GM19467 (cell line): ENCODE results near the gene SCYL1.

Source experiments
- ATAC-seq: cut with Tn5 transposase; IDR thresholded peaks from one replicate; pipeline ENCODE4 v1.9.1; 2021; ENCODE audit warnings: mild to moderate bottlenecking, moderate library complexity; ENCODE audit not compliant: unreplicated experiment

The SCYL1 gene

DNA sequence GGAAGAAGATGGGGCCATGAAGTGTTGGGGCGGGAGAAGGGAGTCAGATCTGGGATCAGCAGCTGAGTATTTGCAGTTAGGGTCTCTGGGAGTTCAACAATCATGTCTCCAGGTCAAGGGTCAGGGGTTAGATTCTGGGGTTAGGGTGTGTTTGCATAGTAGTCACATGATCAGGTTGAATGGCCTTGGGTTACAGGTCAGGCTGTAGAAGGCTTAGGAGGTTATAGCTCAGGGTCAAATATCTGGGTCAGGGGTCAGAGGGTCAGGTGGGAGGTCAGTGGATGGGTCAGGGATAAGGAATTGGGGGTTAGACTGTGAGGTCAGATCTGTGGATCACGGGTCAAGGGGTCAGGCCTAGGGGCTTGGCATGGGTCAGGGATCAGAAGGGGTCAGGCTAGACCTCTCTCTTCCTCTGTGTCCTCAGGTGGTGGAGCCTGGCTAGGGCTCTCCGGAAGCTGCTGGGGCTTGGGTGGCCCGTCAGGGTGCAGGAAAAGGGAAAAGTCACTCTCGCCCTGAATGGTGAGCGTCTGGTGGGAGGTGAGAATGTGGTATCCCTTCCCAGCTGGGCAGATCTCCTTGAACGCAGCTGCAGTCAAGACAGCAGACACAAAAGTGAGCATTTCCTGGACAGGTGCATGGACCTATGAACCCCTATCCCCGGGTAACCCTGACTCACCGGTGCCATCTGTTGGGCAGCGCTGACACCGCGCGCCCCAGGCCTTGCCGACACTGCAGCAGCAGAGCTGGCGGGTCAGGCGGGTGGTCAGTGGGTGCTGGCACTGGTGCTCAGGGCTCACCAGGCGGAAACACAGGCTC lies 26.9 kb downstream of the SCYL1 start:
- ATAC-seq = no peak

DNA sequence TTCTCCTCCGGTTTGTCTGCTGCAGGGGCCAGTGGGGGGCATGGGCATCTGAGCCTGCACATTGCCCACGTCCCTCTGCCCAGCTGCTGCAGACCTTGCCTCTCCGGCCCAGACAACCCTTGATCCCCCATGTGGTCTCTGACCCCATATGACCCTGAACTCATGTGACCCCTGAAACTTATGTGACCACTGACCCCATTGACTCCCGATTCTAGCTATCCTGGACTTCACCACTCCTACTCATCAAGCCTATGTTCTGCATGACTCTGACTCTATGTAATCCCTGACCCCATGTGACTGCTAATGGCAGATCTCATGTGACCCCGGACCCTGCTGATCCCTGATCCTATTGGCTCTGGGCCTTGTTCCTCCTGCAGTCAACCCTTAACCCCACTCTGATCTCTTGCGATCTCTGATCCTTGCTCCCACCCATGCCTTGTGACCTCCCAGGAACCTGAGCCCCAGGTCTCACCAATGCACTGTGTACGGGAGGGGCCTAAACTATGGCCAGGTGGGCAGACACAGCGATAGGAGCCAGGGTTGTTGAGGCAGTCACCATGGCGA lies 27.6 kb downstream of the SCYL1 start:
- ATAC-seq = no peak

- no peak for ATAC-seq
These were observed 28.6 kb downstream of the SCYL1 start for GRCh38 chr11:65553301-65554001.

GRCh38 chr11:65554057-65554818 lies 29.4 kb downstream of the SCYL1 start:
- ATAC-seq = no peak

GRCh38 chr11:65554842-65555430 lies 30.1 kb downstream of the SCYL1 start:
- ATAC-seq = no peak

DNA sequence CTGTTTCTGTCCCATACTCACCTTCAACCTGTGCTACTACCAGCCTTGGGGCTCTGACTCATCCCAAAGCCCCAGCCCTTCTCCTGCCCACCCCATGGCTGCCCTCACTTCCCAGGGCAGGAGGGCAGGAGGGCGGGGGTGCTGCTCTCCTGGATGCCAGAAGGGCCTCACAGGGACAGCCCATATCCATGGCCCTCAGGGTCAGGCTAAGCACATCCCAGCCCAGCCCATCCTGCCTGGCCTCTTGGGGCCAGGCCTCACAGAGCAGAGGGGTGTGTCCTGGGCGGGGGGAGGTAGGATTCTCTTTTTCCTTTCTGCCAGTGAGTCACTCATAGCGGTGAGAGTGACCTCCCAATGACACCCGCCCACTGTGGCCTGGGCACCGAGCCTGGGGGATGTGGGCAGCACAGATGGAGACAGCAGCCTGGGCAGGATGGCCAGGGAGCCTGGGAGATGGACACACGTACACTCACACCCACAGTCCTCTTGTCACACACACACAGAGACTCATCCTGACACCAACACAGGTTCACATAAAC lies 30.9 kb downstream of the SCYL1 start:
- no peak for ATAC-seq

GRCh38 chr11:65556470-65557279 lies 31.8 kb downstream of the SCYL1 start:
- ATAC-seq = no peak

- ATAC-seq = no peak
These were observed 32.6 kb downstream of the SCYL1 start for GRCh38 chr11:65557280-65558001.

DNA sequence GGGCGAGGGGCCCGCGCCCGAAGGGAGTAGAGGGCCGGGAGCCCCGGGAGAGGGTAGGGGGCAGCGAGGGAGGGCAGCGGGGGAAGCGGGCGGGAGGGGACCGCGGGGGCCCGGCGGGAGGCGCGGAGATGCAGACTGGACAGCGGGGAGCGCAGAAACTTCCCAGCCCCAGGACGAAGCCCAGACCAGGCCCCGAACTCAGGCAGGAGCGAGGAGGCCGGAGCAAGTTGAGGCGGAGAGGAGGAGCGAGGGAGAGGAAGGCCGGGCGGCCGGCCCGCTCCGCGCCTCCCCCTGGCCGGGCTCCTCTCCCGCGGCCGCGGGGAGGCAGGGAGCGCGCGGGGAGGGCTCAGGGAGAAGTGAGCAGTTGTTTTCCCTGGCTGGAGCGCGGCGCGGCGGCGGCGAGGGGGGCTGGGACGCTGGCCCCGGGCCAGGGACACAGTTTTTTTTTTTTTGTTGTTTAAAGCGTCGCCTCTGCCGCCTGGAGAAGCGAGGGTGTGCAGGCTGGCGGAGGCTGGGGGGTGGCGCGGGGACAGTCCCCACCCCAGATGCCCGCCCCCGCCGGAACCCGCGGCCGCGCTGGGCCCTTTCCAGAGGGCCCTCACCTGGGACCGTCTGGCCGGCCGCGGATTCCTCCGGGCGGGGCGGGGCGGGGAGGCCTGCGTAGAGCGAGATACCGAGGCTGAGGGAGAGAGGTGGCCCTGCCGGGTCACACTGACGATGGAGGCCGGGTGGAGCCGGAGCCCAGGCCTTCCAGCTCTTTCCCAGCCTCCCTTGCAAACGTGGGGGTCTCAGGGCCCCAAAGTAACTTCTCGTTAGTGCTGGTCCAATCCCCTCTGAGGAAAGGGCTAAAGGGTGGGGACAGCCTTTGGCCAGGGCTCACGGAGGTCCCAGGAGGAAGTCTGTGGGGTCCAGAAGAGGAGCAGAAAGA lies 33.4 kb downstream of the SCYL1 start, which contains the start of gene LTBP3:
Gene LTBP3 (minus strand): TSS at position 358 of the 928 bp plus-strand sequence. CDS start 400 bp downstream, outside the sequence.
- ATAC-seq = no peak

GRCh38 chr11:65558930-65559509 lies 34.1 kb downstream of the SCYL1 start:
- no peak for ATAC-seq

DNA sequence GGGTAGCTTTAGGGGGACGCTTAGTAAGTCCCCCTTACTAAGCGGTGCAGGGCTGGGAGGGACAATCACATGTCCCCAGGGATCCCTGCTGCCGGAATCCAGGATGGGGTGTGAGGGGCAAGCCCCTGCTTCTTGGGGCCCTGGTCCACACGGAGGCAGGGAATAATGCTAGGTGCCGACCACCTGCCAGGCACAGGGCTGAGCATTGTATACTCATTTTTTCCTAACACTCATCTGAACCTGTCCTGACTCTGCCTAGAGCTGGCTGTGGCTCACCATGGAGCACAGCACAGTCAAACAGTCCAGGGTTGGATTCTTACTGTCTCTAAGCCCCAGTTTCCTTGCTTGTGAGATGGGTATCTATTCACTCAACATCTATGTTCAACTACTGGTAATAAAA lies 34.7 kb downstream of the SCYL1 start:
- no peak for ATAC-seq

DNA sequence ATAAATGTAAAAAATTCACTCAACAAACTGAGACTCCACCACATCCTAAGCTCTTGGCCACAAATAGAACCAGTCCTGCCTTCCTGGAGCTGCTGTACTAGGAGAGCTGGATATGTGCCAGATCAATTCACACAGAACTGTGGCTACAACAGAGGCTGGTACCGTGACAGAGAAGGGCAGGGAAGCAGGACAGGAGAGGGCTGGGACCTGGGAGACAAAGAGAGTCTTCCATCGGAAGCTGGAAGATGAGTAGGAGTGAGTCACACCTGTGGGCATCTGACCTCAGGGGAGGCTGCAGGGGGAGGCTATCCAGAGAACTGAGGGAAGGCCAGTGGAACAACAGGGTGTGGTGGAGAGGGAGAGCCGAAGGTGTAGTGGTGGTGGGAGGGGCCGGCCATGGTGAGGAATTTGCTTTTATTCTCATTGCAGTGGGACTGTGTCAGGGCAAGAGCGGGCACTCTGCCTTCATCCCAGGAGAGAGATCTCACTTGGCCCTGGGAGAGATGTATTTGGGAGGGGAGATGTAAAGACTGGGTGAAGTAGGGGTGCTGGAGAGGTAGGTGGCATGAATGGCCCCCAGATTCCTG lies 35.2 kb downstream of the SCYL1 start:
- ATAC-seq = no peak

- no peak for ATAC-seq
These were observed 35.9 kb downstream of the SCYL1 start for GRCh38 chr11:65560555-65561418.

- ATAC-seq = no peak
These were observed 37.1 kb downstream of the SCYL1 start for GRCh38 chr11:65562020-65562419.

GRCh38 chr11:65562788-65563187 lies 37.9 kb downstream of the SCYL1 start:
- no peak for ATAC-seq

GRCh38 chr11:65563601-65564000 lies 38.7 kb downstream of the SCYL1 start:
- ATAC-seq = no peak
